Activated CD4-positive, alpha-beta T cell treated with anti-CD3 and anti-CD28 coated beads for 48 hours (primary cell): ENCODE data around the gene TRMT6.
A peak's percentile ranks its signal among the peaks of the same experiment; 100 is the strongest.

Source experiments
- DNase-seq: peaks from one replicate; pipeline ENCODE4 v3.0.0-alpha.2; 2020

Gene TRMT6

GRCh38 chr20:5947276-5947675, 3.1 kb downstream of the TRMT6 start:
- peak; percentile 69 for DNase-seq

- DNase-seq, result peak; percentile 29
Measured at GRCh38 chr20:5945963-5946362, 4.4 kb downstream of the TRMT6 start.

- no peak for DNase-seq
Measured at GRCh38 chr20:5938456-5939029, 11.8 kb downstream of the TRMT6 start.

GRCh38 chr20:5936238-5936637, 14.1 kb downstream of the TRMT6 start:
- DNase-seq, result no peak

- no peak for DNase-seq
Measured at GRCh38 chr20:5935384-5935783, 14.9 kb downstream of the TRMT6 start.

GRCh38 chr20:5933802-5934436, 16.4 kb downstream of the TRMT6 start:
- no peak for DNase-seq

GRCh38 chr20:5932796-5933195, 17.5 kb downstream of the TRMT6 start:
- no peak for DNase-seq

GRCh38 chr20:5931411-5931810, 18.9 kb downstream of the TRMT6 start:
- no peak for DNase-seq

- no peak for DNase-seq
Measured at GRCh38 chr20:5928836-5929715, 21.3 kb downstream of the TRMT6 start.

- DNase-seq, result no peak
Measured at GRCh38 chr20:5927749-5928462, 22.4 kb downstream of the TRMT6 start.

- no peak for DNase-seq
Measured at GRCh38 chr20:5925551-5925950, 24.8 kb downstream of the TRMT6 start.

- no peak for DNase-seq
Measured at GRCh38 chr20:5923493-5923892, 26.8 kb downstream of the TRMT6 start.

GRCh38 chr20:5920581-5920980, 29.8 kb downstream of the TRMT6 start:
- no peak for DNase-seq

- peak; percentile 57 for DNase-seq
Measured at GRCh38 chr20:5919626-5920544, 30.4 kb downstream of the TRMT6 start.

GRCh38 chr20:5918856-5919625, 31.3 kb downstream of the TRMT6 start:
- DNase-seq, result peak; percentile 17

GRCh38 chr20:5914859-5915258, 35.5 kb downstream of the TRMT6 start:
- no peak for DNase-seq

- no peak for DNase-seq
Measured at GRCh38 chr20:5913166-5913565, 37.2 kb downstream of the TRMT6 start.

- no peak for DNase-seq
Measured at GRCh38 chr20:5910186-5910585, 40.1 kb downstream of the TRMT6 start.

- no peak for DNase-seq
Measured at GRCh38 chr20:5908981-5909380, 41.4 kb downstream of the TRMT6 start.

- DNase-seq, result no peak
Measured at GRCh38 chr20:5900908-5901307, 49.4 kb downstream of the TRMT6 start.

GRCh38 chr20:5899444-5899843, 50.9 kb downstream of the TRMT6 start:
- DNase-seq, result no peak
